Esophagus squamous epithelium (tissue), 5 donors: ENCODE measurements around the gene LILRA2. TPM values are rescaled to one million over a fixed set of nuclear protein-coding genes. Genes with fewer than 3 reads are reported as not detected.

Source experiments
- DNase-seq: peaks from one replicate; lab custom pipeline; 2025; lab: John Stamatoyannopoulos, UW
- H3K27ac ChIP-seq, 4 donors: fragments of 200-600 bp; sonication (generic); one replicate each; pipeline ENCODE4 v1.5.1; 2016 to 2019; ENCODE audit warnings: mild to moderate bottlenecking in 1 of 4
- H3K27me3 ChIP-seq, 4 donors: fragments of 200-600 bp; sonication (generic); 1 replicate in 3 of 4; 2 replicates in 1 of 4; pipeline versions ENCODE4 v1.5.1 to v1.6.0; 2017 to 2021; ENCODE audit warnings: antibody characterized with exemption in 1 of 4
- H3K36me3 ChIP-seq, 3 donors: fragments of 200-600 bp; sonication (generic); one replicate each; pipeline ENCODE4 v1.5.1; 2016 to 2019
- H3K4me1 ChIP-seq, 3 donors: fragments of 200-600 bp; sonication (generic); one replicate each; pipeline ENCODE4 v1.5.1; 2017 to 2019
- H3K4me3 ChIP-seq, 4 donors: fragments of 200-600 bp; sonication (generic); 1 replicate in 3 of 4; 2 replicates in 1 of 4; pipeline ENCODE4 v1.5.1; 2016 to 2019; ENCODE audit warnings: mild to moderate bottlenecking in 2 of 4, moderate library complexity in 1 of 4
- H3K9me3 ChIP-seq, 3 donors: fragments of 200-600 bp; sonication (generic); one replicate each; pipeline ENCODE4 v1.5.1; 2016 to 2019
- CTCF ChIP-seq, 6 experiments: fragments of 450-650 bp in 4 of 6; fragments of 200-600 bp in 2 of 6; sonication (generic) in 2 of 6; IDR thresholded peaks; one replicate each; pipeline ENCODE4 v1.5.1; 2016 to 2019; ENCODE audit warnings: antibody characterized with exemption in 6 of 6, mild to moderate bottlenecking in 4 of 6, moderate library complexity in 4 of 6
- POLR2A ChIP-seq, 4 donors: fragments of 450-650 bp; IDR thresholded peaks; one replicate each; pipeline ENCODE4 v1.6.1; 2017; ENCODE audit warnings: antibody characterized with exemption in 4 of 4, mild to moderate bottlenecking in 4 of 4, moderate library complexity in 3 of 4
- WGBS, 2 donors: methylation state at CpG; one replicate each; pipeline ENCODE4 v1.1.5; 2018; 5-methylcytosine and 5-hydroxymethylcytosine counted together
- intact Hi-C: fragments of 100-400 bp; cut with DNase I; formaldehyde crosslinking; loops from one replicate; pipeline ENCODE4 v1.15.0; 2022
- total RNA-seq, 4 donors: library from RNA; depleted of rRNA; stranded (reverse); fragments of >200 nt; gene quantifications; one replicate each; pipeline ENCODE4 v1.1.0, GENCODE V29; 2016
- donor health status: DM: yes; HTN: yes; CAD: no.

LILRA2 gene
- total RNA-seq, 4 donors from 2014 or later, result 0.11 to 0.76 (median 0.53) TPM; not detected in 1

- no peak for DNase-seq
- Histone ChIP-seq H3K27ac (no peak overlapping the region), H3K4me1 (no peaks in the 10 kb centered on the region), H3K4me3 (no peak overlapping the region), H3K27me3 (peaks cover 0 to 5% (median 0%) of the 10 kb centered on the region in 4 donors), H3K36me3 (no peaks in the 10 kb centered on the region), H3K9me3 (no peaks in the 10 kb centered on the region)
- WGBS, 2 donors, result 74 to 75% methylated on average over 5 to 10 of the region's 10 CpGs
- intact Hi-C loops, result no loop called here
- TF ChIP-seq POLR2A (IDR thresholded peaks at IDR 0.05), result no peak
- no peak for TF ChIP-seq CTCF (IDR thresholded peaks at IDR 0.05)
Observed at GRCh38 chr19:54554006-54554405, 19.6 kb upstream of the LILRA2 start.

- no peak for DNase-seq
- 86 to 89% methylated on average over 10 to 11 of the region's 16 CpGs for WGBS, 2 donors
- peaks cover 0 to 5% (median 0%) of the 10 kb centered on the region in 4 donors for H3K27me3 ChIP-seq
Observed at GRCh38 chr19:54554896-54555295, 18.7 kb upstream of the LILRA2 start.

GRCh38 chr19:54556194-54556593 is 17.4 kb upstream of the LILRA2 start:
- WGBS, 2 donors, result 41 to 62% methylated on average over 1 of the region's 1 CpG
- TF ChIP-seq CTCF (IDR thresholded peaks at IDR 0.05), result no peak
- no peak for TF ChIP-seq POLR2A (IDR thresholded peaks at IDR 0.05)
- H3K27ac ChIP-seq, result no peak overlapping the region
- H3K9me3 ChIP-seq, result no peaks in the 10 kb centered on the region
- H3K4me3 ChIP-seq, result no peak overlapping the region
- H3K36me3 ChIP-seq, result no peaks in the 10 kb centered on the region
- H3K4me1 ChIP-seq, result no peaks in the 10 kb centered on the region
- intact Hi-C loops, result no loop called here
- H3K27me3 ChIP-seq, result peaks cover 0 to 5% (median 0%) of the 10 kb centered on the region in 4 donors
- no peak for DNase-seq

More at GRCh38 chr19:54554896-54555295, 18.7 kb upstream of the LILRA2 start:
- no peaks in the 10 kb centered on the region for H3K4me1 ChIP-seq
- intact Hi-C loops, result no loop called here
- no peaks in the 10 kb centered on the region for H3K36me3 ChIP-seq
- no peak for TF ChIP-seq CTCF (IDR thresholded peaks at IDR 0.05)
- no peak for TF ChIP-seq POLR2A (IDR thresholded peaks at IDR 0.05)
- H3K4me3 ChIP-seq, result no peak overlapping the region
- no peaks in the 10 kb centered on the region for H3K9me3 ChIP-seq
- no peak overlapping the region for H3K27ac ChIP-seq

- H3K4me1 ChIP-seq, result no peaks in the 10 kb centered on the region
- TF ChIP-seq POLR2A (IDR thresholded peaks at IDR 0.05) (no peak), CTCF (IDR thresholded peaks at IDR 0.05) (no peak)
- H3K27ac ChIP-seq, result no peak overlapping the region
- no peaks in the 10 kb centered on the region for H3K36me3 ChIP-seq
- H3K27me3 ChIP-seq, result peaks cover 0 to 5% (median 0%) of the 10 kb centered on the region in 4 donors
- H3K4me3 ChIP-seq, result no peak overlapping the region
- no peak for DNase-seq
- WGBS, 2 donors, result 63% methylated on average over 2 of the region's 3 CpGs; no CpG with 5 or more reads in 1 of the 2 donors
- no peaks in the 10 kb centered on the region for H3K9me3 ChIP-seq
- intact Hi-C loops, result no loop called here
Observed at GRCh38 chr19:54558339-54558738, 15.3 kb upstream of the LILRA2 start.

GRCh38 chr19:54560881-54561385 is 12.7 kb upstream of the LILRA2 start:
- DNase-seq, result no peak
- 80 to 86% methylated on average over 7 to 10 of the region's 11 CpGs for WGBS, 2 donors
- no peaks in the 10 kb centered on the region for H3K9me3 ChIP-seq
- no peak overlapping the region for H3K4me3 ChIP-seq
- TF ChIP-seq CTCF (IDR thresholded peaks at IDR 0.05), result no peak
- no peak for TF ChIP-seq POLR2A (IDR thresholded peaks at IDR 0.05)
- no peaks in the 10 kb centered on the region for H3K36me3 ChIP-seq
- intact Hi-C loops, result no loop called here
- H3K27ac ChIP-seq, result no peak overlapping the region
- H3K4me1 ChIP-seq, result no peaks in the 10 kb centered on the region
- H3K27me3 ChIP-seq, result no peaks in the 10 kb centered on the region
